Activated CD8-positive, alpha-beta memory T cell treated with anti-CD3 and anti-CD28 coated beads for 4 hours (primary cell): Measurements from ENCODE around the gene NKAIN2.
"Not testable (repeated sequence)": the region's sequence is repeated elsewhere in the genome, so short reads cannot be mapped to it uniquely, and the experiment has no call there.

Source experiments
- DNase-seq, 2 donors: peaks; one replicate each; pipeline ENCODE4 v3.0.0-alpha.2; 2020; ENCODE audit warnings: low read depth in 2 of 2

The NKAIN2 gene

GRCh38 chr6:124433387-124434160 is 629.9 kb downstream of the NKAIN2 start:
- DNase-seq, result no peak

GRCh38 chr6:124434421-124434820 is 630.8 kb downstream of the NKAIN2 start:
- no peak for DNase-seq

GRCh38 chr6:124436803-124437202 is 633.1 kb downstream of the NKAIN2 start:
- no peak for DNase-seq

GRCh38 chr6:124438546-124439065 is 634.9 kb downstream of the NKAIN2 start:
- DNase-seq, result no peak

- no peak for DNase-seq
These were observed 637.8 kb downstream of the NKAIN2 start for GRCh38 chr6:124441450-124441849.

- no peak for DNase-seq
These were observed 639.9 kb downstream of the NKAIN2 start for GRCh38 chr6:124443541-124443940.

GRCh38 chr6:124445581-124445980 is 641.9 kb downstream of the NKAIN2 start:
- no peak for DNase-seq

GRCh38 chr6:124446961-124447360 is 643.3 kb downstream of the NKAIN2 start:
- DNase-seq, result no peak

GRCh38 chr6:124459268-124459667 is 655.6 kb downstream of the NKAIN2 start:
- no peak for DNase-seq

- DNase-seq, result no peak
These were observed 659.1 kb downstream of the NKAIN2 start for GRCh38 chr6:124462750-124463149.

- DNase-seq, result no peak
These were observed 659.6 kb downstream of the NKAIN2 start for GRCh38 chr6:124463271-124463670.

- DNase-seq, result not testable (repeated sequence)
These were observed 660.9 kb downstream of the NKAIN2 start for GRCh38 chr6:124464600-124464999.

- no peak for DNase-seq
These were observed 663.3 kb downstream of the NKAIN2 start for GRCh38 chr6:124466949-124467348.

GRCh38 chr6:124467366-124467765 is 663.7 kb downstream of the NKAIN2 start:
- no peak for DNase-seq

GRCh38 chr6:124470803-124471202 is 667.1 kb downstream of the NKAIN2 start:
- no peak for DNase-seq

GRCh38 chr6:124475176-124475575 is 671.5 kb downstream of the NKAIN2 start:
- no peak for DNase-seq

- DNase-seq, result no peak
These were observed 675.2 kb downstream of the NKAIN2 start for GRCh38 chr6:124478906-124479305.

GRCh38 chr6:124479991-124480430 is 676.3 kb downstream of the NKAIN2 start:
- DNase-seq, result no peak

GRCh38 chr6:124482071-124482491 is 678.4 kb downstream of the NKAIN2 start:
- DNase-seq, result no peak

- no peak for DNase-seq
These were observed 684.2 kb downstream of the NKAIN2 start for GRCh38 chr6:124487623-124488431.

GRCh38 chr6:124490122-124490521 is 686.5 kb downstream of the NKAIN2 start:
- no peak for DNase-seq

- no peak for DNase-seq
These were observed 689.6 kb downstream of the NKAIN2 start for GRCh38 chr6:124493259-124493658.
